ENCODE results near the gene KRTAP10-5.

Gene KRTAP10-5

DNA sequence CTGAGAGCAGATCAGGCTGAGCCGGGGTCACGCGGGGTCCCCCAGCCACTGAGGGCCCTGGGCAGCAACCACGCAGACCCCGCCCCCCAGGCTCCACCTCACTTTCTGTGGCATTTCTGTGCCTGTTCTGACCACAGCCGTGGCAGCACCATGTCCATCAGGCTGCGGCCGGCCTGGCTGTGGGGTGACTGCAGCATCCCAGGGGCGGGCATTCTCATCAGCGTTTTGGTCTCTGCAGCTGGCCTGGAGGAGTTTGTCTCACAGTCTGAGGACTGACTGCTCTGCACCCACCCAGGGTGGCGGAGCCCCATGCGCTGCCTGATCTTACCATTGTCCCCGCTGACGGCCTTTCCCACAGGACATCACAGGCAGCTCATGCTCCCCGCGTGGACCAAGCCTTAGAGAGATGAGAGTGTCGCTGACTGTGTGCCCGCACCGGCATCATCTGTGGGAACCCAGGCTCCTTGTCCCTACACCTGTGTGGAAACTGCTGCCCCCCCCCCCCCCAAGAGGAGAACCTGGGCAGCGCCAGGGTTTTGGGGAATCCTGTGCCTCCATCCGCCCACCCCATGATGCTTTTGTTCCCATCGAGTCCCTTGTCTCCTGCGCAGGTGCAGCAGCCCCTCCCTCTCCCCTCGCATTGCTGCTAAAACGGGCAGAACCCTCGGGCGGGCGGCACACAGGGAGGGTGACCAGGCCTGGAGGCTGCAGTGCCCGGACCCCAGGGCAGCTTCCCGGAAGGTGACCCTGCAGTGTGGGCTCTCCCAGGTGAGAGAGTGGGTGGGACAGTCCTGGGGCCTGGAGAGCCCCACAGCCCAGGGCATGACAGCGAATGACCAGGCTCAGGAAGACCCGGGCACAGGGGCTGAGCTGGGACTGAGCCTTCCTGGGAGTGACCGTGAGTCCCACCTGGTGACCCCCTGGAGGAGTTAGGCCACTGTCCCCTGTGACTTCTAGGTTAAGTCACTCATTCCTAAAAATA is 42.2 kb downstream of the KRTAP10-5 start:
- Histone ChIP-seq H3K9me3 (ENCODE audit: control insufficient read depth, low read depth, low read length) (no peaks in the 10 kb centered on the region), H3K27me3 (ENCODE audit: control insufficient read depth, insufficient read depth, low read length) (no peaks in the 10 kb centered on the region), H3K9ac (ENCODE audit: low read length) (no peak overlapping the region), H3K4me3 (ENCODE audit: low read length) (no peak overlapping the region), H3K27ac (ENCODE audit: low read length) (no peak overlapping the region), H3K4me1 (ENCODE audit: control insufficient read depth, low read depth, low read length) (no peaks in the 10 kb centered on the region), H3K36me3 (ENCODE audit: control insufficient read depth, low read depth, low read length) (no peaks in the 10 kb centered on the region)

DNA sequence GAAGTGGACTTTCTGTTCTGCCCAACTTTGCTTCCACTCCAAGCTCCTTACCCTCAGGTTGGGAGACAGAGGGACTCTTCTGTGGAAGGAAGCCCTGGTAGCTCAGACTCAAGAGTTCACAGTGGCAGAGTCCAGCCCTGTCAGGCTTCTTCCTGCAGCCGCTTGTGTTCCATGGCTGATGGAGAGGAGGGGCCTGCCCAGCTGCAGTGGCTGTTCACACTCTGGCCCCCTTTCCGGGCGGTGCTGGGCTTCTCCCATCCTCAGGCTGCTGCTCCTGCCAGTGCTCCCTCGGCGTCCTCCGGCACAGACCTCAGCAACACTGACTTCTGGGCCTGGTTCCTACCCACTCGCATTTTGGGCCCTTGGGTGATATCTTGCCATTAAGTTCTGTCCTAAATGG is 44.4 kb downstream of the KRTAP10-5 start:
- Histone ChIP-seq H3K27ac (ENCODE audit: low read length) (no peak overlapping the region), H3K9me3 (ENCODE audit: control insufficient read depth, low read depth, low read length) (no peaks in the 10 kb centered on the region), H3K9ac (ENCODE audit: low read length) (no peak overlapping the region), H3K4me3 (ENCODE audit: low read length) (no peak overlapping the region), H3K36me3 (ENCODE audit: control insufficient read depth, low read depth, low read length) (no peaks in the 10 kb centered on the region), H3K27me3 (ENCODE audit: control insufficient read depth, insufficient read depth, low read length) (no peaks in the 10 kb centered on the region), H3K4me1 (ENCODE audit: control insufficient read depth, low read depth, low read length) (no peaks in the 10 kb centered on the region)

DNA sequence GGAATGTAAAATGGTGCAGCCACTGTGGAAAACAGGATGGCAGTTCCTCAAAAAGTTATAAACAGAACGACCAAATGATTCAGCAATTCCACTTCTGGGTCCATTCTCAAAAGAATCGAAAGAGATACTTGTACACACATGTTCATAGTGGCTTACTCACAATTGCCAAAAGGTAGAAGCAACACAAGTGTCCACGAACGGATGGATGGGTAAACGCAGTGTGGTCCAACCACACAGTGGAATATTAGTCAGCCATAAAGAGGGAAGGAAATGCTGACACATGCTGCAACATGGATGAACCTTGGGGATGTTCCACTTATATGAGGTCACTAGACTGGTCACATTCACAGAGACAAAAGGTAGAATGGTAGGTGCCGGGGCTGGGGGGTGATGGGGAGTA is 45.7 kb downstream of the KRTAP10-5 start:
- no peak overlapping the region for H3K27ac ChIP-seq (ENCODE audit: low read length)
- H3K9me3 ChIP-seq (ENCODE audit: control insufficient read depth, low read depth, low read length) = no peaks in the 10 kb centered on the region
- no peaks in the 10 kb centered on the region for H3K4me1 ChIP-seq (ENCODE audit: control insufficient read depth, low read depth, low read length)
- no peak overlapping the region for H3K4me3 ChIP-seq (ENCODE audit: low read length)
- H3K27me3 ChIP-seq (ENCODE audit: control insufficient read depth, insufficient read depth, low read length) = no peaks in the 10 kb centered on the region
- no peak overlapping the region for H3K9ac ChIP-seq (ENCODE audit: low read length)
- no peaks in the 10 kb centered on the region for H3K36me3 ChIP-seq (ENCODE audit: control insufficient read depth, low read depth, low read length)

DNA sequence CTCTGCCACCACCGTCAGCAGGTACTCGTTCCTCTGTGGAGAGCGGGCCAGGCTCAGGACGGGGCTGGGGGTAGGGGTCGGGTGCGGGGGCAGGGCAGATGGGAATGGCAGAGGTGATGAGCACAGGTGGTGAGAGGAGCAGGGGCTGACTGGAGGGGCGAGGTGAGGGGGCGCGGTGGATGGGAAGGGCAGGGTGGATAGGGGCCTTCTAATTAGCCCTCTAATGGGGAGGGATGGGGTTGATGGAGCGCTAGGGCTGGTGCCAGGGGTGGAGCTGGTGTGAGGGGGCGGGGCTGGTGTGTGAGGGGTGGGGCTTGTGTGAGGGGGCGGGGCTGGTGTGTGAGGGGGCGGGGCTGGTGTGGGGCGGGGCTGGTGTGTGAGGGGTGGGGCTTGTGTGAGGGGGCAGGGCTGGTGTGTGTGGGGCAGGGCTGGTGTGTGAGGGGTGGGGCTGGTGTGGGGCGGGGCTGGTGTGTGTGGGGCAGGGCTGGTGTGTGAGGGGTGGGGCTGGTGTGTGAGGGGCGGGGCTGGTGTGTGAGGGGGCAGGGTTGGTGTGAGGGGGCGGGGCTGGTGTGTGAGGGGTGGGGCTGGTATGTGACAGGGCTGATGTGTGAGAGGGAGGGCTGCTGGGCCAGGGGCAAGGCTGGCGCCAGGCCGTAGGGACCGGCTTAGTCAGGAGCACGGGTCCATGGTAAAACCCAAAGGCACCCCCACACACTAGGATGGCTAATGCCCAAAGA is 46.3 kb downstream of the KRTAP10-5 start:
- Histone ChIP-seq H3K27ac (ENCODE audit: low read length) (no peak overlapping the region), H3K9ac (ENCODE audit: low read length) (no peak overlapping the region), H3K4me1 (ENCODE audit: control insufficient read depth, low read depth, low read length) (no peaks in the 10 kb centered on the region), H3K9me3 (ENCODE audit: control insufficient read depth, low read depth, low read length) (no peaks in the 10 kb centered on the region), H3K36me3 (ENCODE audit: control insufficient read depth, low read depth, low read length) (no peaks in the 10 kb centered on the region), H3K4me3 (ENCODE audit: low read length) (no peak overlapping the region), H3K27me3 (ENCODE audit: control insufficient read depth, insufficient read depth, low read length) (no peaks in the 10 kb centered on the region)

DNA sequence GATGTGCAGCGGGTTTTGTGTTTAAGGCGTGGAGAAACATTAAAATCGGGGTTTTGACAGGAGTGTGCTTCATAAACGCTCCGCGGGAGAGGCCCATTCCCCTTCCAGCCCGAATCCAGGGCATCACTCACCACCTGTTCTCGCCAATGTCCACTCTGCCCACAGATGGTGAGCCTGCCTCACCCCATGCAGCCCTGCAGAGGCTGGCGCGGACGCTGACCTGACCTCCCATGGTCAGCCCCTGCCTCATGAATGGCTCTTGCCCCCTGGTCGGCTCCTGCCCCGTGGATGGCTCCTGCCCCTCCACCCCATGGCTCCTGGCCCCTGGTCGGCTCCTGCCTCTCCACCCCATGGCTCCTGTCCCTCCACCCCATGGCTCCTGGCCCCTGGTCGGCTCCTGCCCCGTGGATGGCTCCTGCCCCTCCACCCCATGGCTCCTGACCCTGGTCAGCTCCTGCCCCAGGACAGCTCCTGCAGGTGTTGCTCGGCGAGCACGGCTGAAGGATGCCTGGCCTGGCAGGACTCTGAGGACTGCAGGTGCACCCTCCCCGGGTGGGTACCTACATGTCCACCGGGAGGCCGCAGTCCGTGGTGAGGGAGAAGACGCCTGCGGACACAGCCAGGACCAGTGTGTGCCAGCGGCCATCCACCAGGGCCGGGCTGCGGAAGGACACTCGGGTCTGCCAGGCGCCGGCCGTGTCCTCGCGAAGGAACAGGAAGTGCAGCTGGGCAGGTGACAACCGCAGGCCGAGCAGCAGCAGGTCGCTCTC is 47.1 kb downstream of the KRTAP10-5 start:
- Histone ChIP-seq H3K4me3 (ENCODE audit: low read length) (no peak overlapping the region), H3K36me3 (ENCODE audit: control insufficient read depth, low read depth, low read length) (no peaks in the 10 kb centered on the region), H3K4me1 (ENCODE audit: control insufficient read depth, low read depth, low read length) (no peaks in the 10 kb centered on the region), H3K27ac (ENCODE audit: low read length) (no peak overlapping the region), H3K9ac (ENCODE audit: low read length) (no peak overlapping the region), H3K27me3 (ENCODE audit: control insufficient read depth, insufficient read depth, low read length) (no peaks in the 10 kb centered on the region), H3K9me3 (ENCODE audit: control insufficient read depth, low read depth, low read length) (no peaks in the 10 kb centered on the region)

DNA sequence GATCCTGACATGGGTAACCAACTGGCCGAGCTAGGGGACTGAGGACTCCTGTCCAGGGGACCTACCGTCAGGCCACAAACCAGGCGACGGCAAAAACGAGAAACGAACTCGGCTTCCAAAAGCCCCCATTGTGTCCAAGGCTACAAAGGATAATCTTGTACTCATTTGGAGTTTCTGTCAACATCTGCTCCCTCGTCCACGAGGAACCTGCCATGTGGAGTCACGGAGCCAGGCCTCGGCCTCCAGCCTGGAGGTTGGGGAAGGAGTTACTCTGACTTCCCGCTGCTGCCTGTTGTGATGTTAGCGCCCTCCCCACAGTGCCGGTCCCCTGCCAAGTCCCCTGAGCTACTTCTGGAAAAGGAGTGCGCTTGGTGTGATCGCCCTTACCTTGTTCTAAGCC is 47.7 kb downstream of the KRTAP10-5 start:
- Histone ChIP-seq H3K36me3 (ENCODE audit: control insufficient read depth, low read depth, low read length) (no peaks in the 10 kb centered on the region), H3K4me3 (ENCODE audit: low read length) (no peak overlapping the region), H3K4me1 (ENCODE audit: control insufficient read depth, low read depth, low read length) (no peaks in the 10 kb centered on the region), H3K27me3 (ENCODE audit: control insufficient read depth, insufficient read depth, low read length) (no peaks in the 10 kb centered on the region), H3K9ac (ENCODE audit: low read length) (no peak overlapping the region), H3K9me3 (ENCODE audit: control insufficient read depth, low read depth, low read length) (no peaks in the 10 kb centered on the region), H3K27ac (ENCODE audit: low read length) (no peak overlapping the region)

DNA sequence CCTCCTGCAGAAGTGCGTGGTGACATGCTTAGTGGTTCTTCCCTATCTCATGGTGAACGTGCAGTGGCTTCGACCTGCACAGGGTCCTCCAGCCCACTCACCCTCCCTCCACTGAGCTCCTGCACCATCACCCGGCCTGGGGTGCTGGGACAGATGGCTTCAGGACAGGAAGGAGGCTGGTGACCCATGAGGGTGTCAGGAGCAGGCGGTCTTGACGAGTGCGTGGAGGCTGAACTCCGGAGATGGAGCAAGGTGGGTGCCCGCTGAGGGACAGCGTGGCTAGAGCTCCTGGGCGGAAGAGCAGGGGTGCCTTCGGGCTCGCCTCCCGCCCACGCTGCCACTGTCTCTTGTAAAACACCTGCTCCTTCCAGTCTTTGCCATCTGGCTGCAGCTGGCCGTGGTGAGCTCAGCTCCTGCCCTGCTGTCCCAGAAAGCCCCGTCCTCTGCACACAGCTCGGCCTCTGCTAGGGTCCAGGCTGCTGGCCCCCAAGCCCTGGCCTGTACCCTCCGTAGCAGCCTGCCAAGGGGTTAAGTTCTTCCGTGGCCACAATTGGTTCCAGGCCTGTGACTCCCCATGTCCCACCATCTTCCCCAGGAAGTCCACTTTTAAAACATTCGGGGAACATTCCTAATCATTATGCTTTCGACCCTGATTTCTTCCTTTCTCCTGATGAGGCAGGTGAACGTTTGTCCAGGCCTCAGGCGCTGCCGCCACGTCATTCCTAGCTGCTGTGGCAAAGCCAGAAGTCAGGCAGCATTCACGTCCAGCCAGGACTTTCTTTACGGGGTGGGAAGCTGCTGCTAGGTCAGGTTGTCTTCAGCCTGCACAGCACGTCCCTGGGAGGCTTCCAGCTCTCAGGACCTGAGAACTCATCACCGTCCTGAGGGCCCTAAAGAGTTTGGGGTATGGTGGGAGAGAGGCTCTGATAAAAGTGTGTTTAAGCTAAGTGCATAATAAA is 48.5 kb downstream of the KRTAP10-5 start:
- Histone ChIP-seq H3K36me3 (ENCODE audit: control insufficient read depth, low read depth, low read length) (no peaks in the 10 kb centered on the region), H3K27ac (ENCODE audit: low read length) (no peak overlapping the region), H3K27me3 (ENCODE audit: control insufficient read depth, insufficient read depth, low read length) (no peaks in the 10 kb centered on the region), H3K4me3 (ENCODE audit: low read length) (no peak overlapping the region), H3K9ac (ENCODE audit: low read length) (no peak overlapping the region), H3K9me3 (ENCODE audit: control insufficient read depth, low read depth, low read length) (no peaks in the 10 kb centered on the region), H3K4me1 (ENCODE audit: control insufficient read depth, low read depth, low read length) (no peaks in the 10 kb centered on the region)

DNA sequence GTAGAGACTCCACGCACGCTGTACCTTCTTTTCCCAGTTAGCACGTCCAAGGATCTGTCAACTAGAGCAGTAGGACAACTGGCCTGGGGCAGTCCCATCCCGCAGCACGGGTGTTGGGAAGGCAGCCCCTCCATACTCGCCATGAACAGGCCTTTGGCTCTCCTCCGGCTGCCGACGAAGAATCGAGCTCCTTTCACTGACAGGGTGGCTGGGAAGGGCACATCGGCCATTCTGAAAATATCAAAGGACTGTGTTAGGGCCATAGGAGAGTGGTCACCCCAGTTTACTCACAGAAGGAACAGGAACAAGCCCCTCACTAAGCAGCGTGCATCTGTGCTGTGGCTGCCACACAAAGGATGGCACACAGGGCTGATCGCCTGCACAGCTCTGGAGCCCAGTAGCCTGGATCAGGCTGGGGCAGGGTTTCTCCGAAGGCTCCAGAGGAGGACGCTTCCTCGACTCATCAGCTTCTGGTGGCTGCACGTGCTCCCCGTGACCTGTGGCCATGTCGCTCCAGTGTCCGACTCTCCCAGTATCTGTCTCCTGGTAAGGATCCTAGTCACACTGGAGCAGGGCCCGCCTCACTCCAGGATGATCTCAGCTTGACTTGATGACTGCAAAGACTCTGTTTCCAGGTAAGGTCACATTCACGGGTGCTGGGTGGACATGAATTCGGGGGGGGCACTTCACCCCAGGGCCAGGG is 49.4 kb downstream of the KRTAP10-5 start:
- Histone ChIP-seq H3K4me3 (ENCODE audit: low read length) (no peak overlapping the region), H3K9me3 (ENCODE audit: control insufficient read depth, low read depth, low read length) (no peaks in the 10 kb centered on the region), H3K27me3 (ENCODE audit: control insufficient read depth, insufficient read depth, low read length) (no peaks in the 10 kb centered on the region), H3K4me1 (ENCODE audit: control insufficient read depth, low read depth, low read length) (no peaks in the 10 kb centered on the region), H3K36me3 (ENCODE audit: control insufficient read depth, low read depth, low read length) (no peaks in the 10 kb centered on the region), H3K27ac (ENCODE audit: low read length) (no peak overlapping the region), H3K9ac (ENCODE audit: low read length) (no peak overlapping the region)

DNA sequence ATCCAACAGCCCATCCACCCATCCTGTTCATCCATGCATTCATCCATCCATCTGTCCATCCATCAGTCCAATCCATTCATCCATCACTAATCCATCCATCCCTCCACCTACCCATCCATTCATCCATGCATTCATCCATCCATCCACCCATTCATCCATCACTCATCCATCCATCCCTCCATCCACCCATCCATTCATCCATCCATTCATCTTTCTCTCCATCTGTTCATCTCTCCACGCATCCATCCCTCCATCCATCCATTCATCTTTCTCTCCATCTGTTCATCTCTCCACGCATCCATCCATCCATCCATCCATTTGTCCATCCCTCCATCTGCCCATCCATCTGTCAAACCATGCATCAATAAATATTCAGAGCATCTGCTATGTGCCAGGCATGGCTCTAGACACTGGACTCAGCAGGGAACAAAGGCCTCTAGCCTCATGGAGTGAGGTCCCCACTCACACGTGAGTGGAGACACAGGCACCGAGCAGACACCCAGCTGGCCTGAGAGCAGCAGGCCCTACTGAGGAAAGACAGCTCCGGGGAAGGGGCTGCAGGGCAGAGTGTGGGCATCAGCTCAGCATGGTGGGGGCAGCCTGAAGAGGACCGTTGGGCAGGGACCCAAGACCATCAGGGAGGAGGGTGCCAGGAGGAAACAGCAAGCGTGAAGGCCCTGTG is 50.0 kb downstream of the KRTAP10-5 start:
- Histone ChIP-seq H3K4me1 (ENCODE audit: control insufficient read depth, low read depth, low read length) (no peaks in the 10 kb centered on the region), H3K9ac (ENCODE audit: low read length) (no peak overlapping the region), H3K4me3 (ENCODE audit: low read length) (no peak overlapping the region), H3K27ac (ENCODE audit: low read length) (no peak overlapping the region), H3K36me3 (ENCODE audit: control insufficient read depth, low read depth, low read length) (no peaks in the 10 kb centered on the region), H3K27me3 (ENCODE audit: control insufficient read depth, insufficient read depth, low read length) (no peaks in the 10 kb centered on the region), H3K9me3 (ENCODE audit: control insufficient read depth, low read depth, low read length) (no peaks in the 10 kb centered on the region)
